Coronary artery (tissue), 2 donors: Measurements from ENCODE around the gene GRPEL1.

Source experiments
- DNase-seq: peaks from one replicate; pipeline ENCODE4 v3.0.0-alpha.2; 2017; ENCODE audit warnings: low spot score
- H3K27ac ChIP-seq, 2 donors: fragments of 200-600 bp; sonication (generic); one replicate each; pipeline ENCODE4 v1.5.1; 2016 to 2019
- H3K4me3 ChIP-seq: fragments of 200-600 bp; sonication (generic); 2 replicates; pipeline ENCODE4 v1.5.1; 2016; ENCODE audit warnings: mild to moderate bottlenecking, moderate library complexity
- TF ChIP-seq, protein P1 (sequence below): fragments of 200-600 bp; sonication (generic); IDR thresholded peaks from one replicate; pipeline ENCODE4 v1.5.1; 2019; ENCODE audit warnings: antibody characterized with exemption

Gene GRPEL1

DNA sequence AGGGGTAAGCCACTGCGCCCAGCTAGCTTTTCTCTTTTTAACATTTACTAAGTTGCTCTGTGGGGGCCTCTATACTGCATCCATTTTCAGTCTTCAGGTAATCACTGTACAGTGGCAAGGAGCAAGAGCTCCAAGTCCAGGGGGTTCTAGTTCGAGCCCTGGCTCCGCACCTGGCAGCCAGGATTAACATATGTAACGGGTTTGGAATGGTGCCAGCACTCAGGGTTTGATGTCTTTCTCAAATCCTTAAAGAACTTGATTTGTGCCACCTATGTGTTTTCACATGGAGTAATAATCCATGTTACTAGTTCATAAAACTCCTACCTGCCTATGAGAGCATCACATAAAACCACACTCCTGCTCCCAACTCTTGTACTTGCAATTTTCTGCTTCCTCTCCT lies 4.5 kb downstream of the GRPEL1 start:
- TF ChIP-seq, protein P1, sequence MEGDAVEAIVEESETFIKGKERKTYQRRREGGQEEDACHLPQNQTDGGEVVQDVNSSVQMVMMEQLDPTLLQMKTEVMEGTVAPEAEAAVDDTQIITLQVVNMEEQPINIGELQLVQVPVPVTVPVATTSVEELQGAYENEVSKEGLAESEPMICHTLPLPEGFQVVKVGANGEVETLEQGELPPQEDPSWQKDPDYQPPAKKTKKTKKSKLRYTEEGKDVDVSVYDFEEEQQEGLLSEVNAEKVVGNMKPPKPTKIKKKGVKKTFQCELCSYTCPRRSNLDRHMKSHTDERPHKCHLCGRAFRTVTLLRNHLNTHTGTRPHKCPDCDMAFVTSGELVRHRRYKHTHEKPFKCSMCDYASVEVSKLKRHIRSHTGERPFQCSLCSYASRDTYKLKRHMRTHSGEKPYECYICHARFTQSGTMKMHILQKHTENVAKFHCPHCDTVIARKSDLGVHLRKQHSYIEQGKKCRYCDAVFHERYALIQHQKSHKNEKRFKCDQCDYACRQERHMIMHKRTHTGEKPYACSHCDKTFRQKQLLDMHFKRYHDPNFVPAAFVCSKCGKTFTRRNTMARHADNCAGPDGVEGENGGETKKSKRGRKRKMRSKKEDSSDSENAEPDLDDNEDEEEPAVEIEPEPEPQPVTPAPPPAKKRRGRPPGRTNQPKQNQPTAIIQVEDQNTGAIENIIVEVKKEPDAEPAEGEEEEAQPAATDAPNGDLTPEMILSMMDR = no peak
- Histone ChIP-seq H3K4me3 (no peak overlapping the region), H3K27ac (no peak overlapping the region)
- no peak for DNase-seq

DNA sequence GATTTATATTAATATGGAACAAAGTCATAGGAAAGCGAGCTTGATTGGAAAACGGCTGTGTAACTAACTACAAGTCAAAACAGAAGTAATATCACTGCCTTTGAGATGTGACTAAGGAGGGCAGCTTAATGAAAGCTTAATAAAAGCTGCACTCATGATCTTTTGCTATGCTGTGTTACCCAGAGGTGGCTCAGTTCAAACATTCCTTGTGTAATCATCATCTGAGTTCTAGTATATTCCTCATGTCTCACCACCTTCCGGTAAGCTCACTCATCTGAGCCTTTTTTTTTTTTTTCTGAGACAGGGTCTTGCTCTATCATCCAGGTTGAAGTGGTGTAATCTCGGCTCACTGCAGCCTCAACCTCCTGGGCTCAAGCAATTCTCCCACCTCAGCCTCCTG lies 5.0 kb downstream of the GRPEL1 start:
- no peak overlapping the region for H3K27ac ChIP-seq
- TF ChIP-seq, protein P1 = no peak
- no peak for DNase-seq
- no peak overlapping the region for H3K4me3 ChIP-seq

DNA sequence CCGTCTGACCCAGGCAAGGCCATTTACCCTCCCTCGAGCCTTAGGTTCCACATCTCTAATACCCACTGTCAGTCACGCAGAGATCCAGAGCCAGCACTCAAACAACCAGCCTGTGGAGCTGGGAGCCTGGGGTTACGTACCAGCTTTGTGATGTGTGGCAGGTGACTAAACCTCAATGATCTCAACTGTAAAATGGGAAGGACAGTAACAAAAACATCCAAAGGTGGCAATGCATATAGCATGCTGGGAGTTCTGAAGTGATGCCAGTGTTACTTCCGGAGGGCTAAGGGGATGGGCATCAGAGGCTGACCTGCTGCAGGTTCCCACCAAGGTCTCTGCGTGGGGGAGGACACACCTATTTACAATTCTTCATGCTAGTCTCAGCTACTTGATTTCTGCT lies 6.0 kb downstream of the GRPEL1 start:
- Histone ChIP-seq H3K4me3 (no peak overlapping the region), H3K27ac (no peak overlapping the region)
- no peak for DNase-seq
- TF ChIP-seq, protein P1 = no peak

DNA sequence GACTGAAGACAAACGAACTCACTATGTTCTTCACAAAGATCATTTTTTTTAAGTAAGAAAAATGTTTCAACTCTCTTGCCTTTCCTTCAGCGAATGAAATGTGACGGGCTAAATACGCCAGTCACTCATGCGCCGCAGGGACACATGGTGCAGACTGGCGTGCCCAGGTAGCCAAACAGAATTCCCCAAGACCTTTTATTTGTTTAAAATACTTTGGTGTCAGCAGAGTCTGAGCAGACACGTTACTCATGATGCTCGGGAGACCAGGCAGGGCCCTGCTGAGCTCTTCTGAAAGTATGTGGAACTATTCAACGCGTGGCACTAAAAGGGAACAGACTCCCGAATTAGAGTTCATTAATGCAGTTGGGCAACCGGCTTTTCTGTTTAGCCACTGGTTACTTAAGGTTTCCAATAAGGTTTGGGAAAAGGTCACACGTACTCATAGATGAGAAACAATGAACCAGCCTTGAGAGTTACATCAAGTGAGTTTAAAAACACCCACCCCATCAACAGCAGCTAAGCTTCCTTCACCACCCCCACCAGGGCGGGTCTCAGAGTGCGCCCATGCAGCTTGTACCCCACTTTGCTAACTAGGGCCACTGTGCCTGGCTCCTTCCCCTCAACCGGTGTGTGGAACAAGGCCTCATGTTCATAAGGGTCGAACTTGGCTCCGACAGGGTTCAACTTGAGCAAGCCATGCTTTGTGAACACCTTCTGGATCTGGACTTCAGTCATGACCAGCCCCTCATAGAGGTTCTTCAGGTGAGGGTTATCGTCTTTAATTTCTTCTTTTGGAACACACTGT lies 7.3 kb downstream of the GRPEL1 start:
- no peak overlapping the region for H3K27ac ChIP-seq
- TF ChIP-seq, protein P1 = no peak
- DNase-seq = no peak
- no peak overlapping the region for H3K4me3 ChIP-seq

DNA sequence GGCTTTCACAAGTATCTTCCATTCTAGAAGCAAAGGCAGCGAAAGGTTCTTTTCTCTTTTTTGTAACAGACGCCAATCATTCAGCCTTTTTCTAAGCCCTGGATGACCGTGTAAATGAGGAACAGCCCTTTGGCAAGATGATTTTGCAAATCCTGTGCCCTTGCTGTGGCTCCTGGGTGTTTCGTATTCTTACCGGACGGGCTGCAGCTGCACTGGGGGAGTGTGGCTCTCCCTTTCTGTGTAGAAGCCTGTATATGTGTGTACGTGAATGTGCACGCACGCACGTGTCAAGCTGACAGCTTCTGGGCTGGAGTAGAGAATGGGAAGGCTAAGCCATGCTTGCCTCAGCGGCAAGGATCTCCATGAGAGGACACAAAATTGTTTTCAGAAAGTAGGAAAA lies 8.2 kb downstream of the GRPEL1 start:
- TF ChIP-seq, protein P1 = no peak
- DNase-seq = no peak
- Histone ChIP-seq H3K27ac (no peak overlapping the region), H3K4me3 (no peak overlapping the region)

DNA sequence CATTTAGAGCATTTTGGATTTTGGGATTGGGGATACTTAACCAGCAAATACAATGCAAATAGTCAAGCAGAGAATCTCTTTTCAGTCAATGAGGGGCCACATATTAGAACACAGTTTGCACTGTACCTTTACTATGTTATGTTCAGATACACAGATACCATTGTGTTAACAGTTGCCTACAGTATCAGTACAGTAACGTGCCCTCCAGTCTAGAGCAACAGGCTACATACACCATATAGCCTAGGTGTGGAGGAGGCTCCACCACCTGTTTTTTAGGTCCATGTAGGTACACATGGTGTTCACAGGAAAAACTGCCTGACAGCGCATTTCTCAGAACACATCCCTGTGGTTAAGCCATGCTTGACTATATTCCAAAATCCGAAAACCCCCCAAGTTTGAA lies 9.1 kb downstream of the GRPEL1 start:
- no peak overlapping the region for H3K4me3 ChIP-seq
- DNase-seq = no peak
- TF ChIP-seq, protein P1 = no peak
- no peak overlapping the region for H3K27ac ChIP-seq

DNA sequence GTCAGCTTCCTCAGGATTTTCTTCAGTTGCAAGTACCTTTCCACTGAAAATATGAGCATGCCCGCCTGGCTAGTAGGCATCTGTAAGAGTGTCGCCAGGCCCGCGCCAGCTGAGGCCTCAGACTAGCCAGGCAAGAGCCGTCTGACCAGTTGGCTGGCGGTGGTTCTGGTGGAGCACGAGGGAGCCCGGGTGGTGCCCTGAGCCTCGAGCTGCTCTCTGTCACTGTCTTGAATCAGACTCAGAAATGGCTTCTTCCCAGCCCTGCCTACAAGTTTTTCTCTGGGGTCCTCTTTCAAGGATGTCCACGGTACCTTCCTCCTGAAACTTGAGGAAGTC lies 11.9 kb downstream of the GRPEL1 start:
- Histone ChIP-seq H3K27ac (no peak overlapping the region), H3K4me3 (no peak overlapping the region)
- TF ChIP-seq, protein P1 = no peak
- no peak for DNase-seq
